GM23338 (cell line): ENCODE measurements around the gene AGPAT3.

Source experiments
- CREB1 ChIP-seq: fragments of 250-450 bp; sonication (Bioruptor Pico); IDR thresholded peaks from 2 replicates; pipeline ENCODE4 v1.5.0; 2020; ENCODE audit warnings: low read depth, mild to moderate bottlenecking, moderate library complexity
- CTCF ChIP-seq, 2 experiments: fragments of 200-600 bp in 1 of 2; sonication (generic) in 1 of 2; conservative IDR thresholded peaks; 2 replicates each; pipeline versions ENCODE4 v1.5.1 to v1.6.1; 2016 to 2017; ENCODE audit warnings: antibody characterized with exemption in 2 of 2, low read depth in 2 of 2, mild to moderate bottlenecking in 2 of 2, moderate library complexity in 1 of 2
- ETS1 ChIP-seq: IDR thresholded peaks from 2 replicates; pipeline ENCODE4 v1.6.1; 2016; ENCODE audit warnings: antibody characterized with exemption
- EZH2 ChIP-seq: fragments of 200-600 bp; sonication (generic); IDR thresholded peaks from one replicate; pipeline ENCODE4 v1.8.0; 2017; ENCODE audit warnings: antibody characterized with exemption, mild to moderate bottlenecking, low read depth; ENCODE audit not compliant: unreplicated experiment
- EZH2phosphoT487 ChIP-seq: fragments of 200-600 bp; sonication (generic); IDR thresholded peaks from one replicate; pipeline ENCODE4 v1.8.1; 2018; ENCODE audit warnings: antibody characterized with exemption; ENCODE audit not compliant: unreplicated experiment
- JUNB ChIP-seq: IDR thresholded peaks from one replicate; pipeline ENCODE4 v1.6.1; 2016; ENCODE audit warnings: antibody characterized with exemption; ENCODE audit not compliant: unreplicated experiment
- NANOG ChIP-seq: IDR thresholded peaks from 2 replicates; pipeline ENCODE4 v1.6.1; 2016; ENCODE audit warnings: antibody characterized with exemption, borderline replicate concordance
- POLR2AphosphoS5 ChIP-seq: IDR thresholded peaks from 2 replicates; pipeline ENCODE4 v1.6.1; 2016; ENCODE audit warnings: antibody characterized with exemption, low read depth
- REST ChIP-seq: IDR thresholded peaks from one replicate; pipeline ENCODE4 v1.6.1; 2018; ENCODE audit warnings: antibody characterized with exemption; ENCODE audit not compliant: unreplicated experiment
- STAT1 ChIP-seq: IDR thresholded peaks from one replicate; pipeline ENCODE4 v1.6.1; 2016; ENCODE audit warnings: antibody characterized with exemption; ENCODE audit not compliant: unreplicated experiment
- ZNF114 ChIP-seq: fragments of 250-450 bp; sonication (Bioruptor Pico); IDR thresholded peaks from 2 replicates; pipeline ENCODE4 v1.5.0; 2020; ENCODE audit warnings: mild to moderate bottlenecking, moderate library complexity
- ZNF331 ChIP-seq: fragments of 250-450 bp; sonication (Bioruptor Pico); IDR thresholded peaks from 2 replicates; pipeline ENCODE4 v1.5.0; 2020; ENCODE audit warnings: low read depth, mild to moderate bottlenecking, moderate library complexity

- TF ChIP-seq POLR2AphosphoS5, result no peak
- no peak for TF ChIP-seq CTCF (conservative IDR thresholded peaks at IDR 0.05; ENCODE audit: low read depth in 2 of 2)
- TF ChIP-seq REST, result no peak
- TF ChIP-seq ZNF114 (CRISPR knock-in tag), result no peak
- TF ChIP-seq JUNB, result no peak
- TF ChIP-seq CREB1 (CRISPR knock-in tag), result no peak
- no peak for TF ChIP-seq EZH2phosphoT487
- TF ChIP-seq EZH2, result no peak
- no peak for TF ChIP-seq NANOG
- no peak for TF ChIP-seq ZNF331 (CRISPR knock-in tag)
- no peak for TF ChIP-seq STAT1
- TF ChIP-seq ETS1, result no peak
These were observed 43.1 kb downstream of the AGPAT3 start for GRCh38 chr21:43908167-43908566.
